Upper lobe of left lung (tissue), 6 donors: Measurements from ENCODE around the gene ENOX1. TPM values are rescaled to one million over a fixed set of nuclear protein-coding genes. Genes with fewer than 3 reads are reported as not detected.
A peak's percentile ranks its signal among the peaks of the same experiment; 100 is the strongest.
"Not testable (repeated sequence)": the region's sequence is repeated elsewhere in the genome, so short reads cannot be mapped to it uniquely, and the experiment has no call there.

Experiments used
- ATAC-seq, 2 donors: fragments of 200-7000 bp; cut with Tn5 transposase; one replicate each; pipeline ENCODE4 v1.9.1; 2022; ENCODE audit warnings: mild to moderate bottlenecking in 2 of 2, moderate library complexity in 2 of 2; ENCODE audit not compliant: low FRiP score in 2 of 2
- DNase-seq, 2 donors: peaks; one replicate each; pipeline ENCODE4 v3.0.0-alpha.2; 2019 to 2020
- H3K27ac ChIP-seq, 4 donors: fragments of 200-600 bp; sonication (generic); one replicate each; pipeline ENCODE4 v1.5.1; 2016 to 2019
- H3K27me3 ChIP-seq, 4 donors: fragments of 200-600 bp; sonication (generic); one replicate each; pipeline ENCODE4 v1.5.1; 2017 to 2019
- H3K36me3 ChIP-seq, 4 donors: fragments of 200-600 bp; sonication (generic); one replicate each; pipeline ENCODE4 v1.5.1; 2016 to 2019
- H3K4me1 ChIP-seq, 4 donors: fragments of 200-600 bp; sonication (generic); one replicate each; pipeline ENCODE4 v1.5.1; 2018 to 2019
- H3K4me3 ChIP-seq, 4 donors: fragments of 200-600 bp; sonication (generic); one replicate each; pipeline ENCODE4 v1.5.1; 2017 to 2019; ENCODE audit warnings: mild to moderate bottlenecking in 2 of 4, moderate library complexity in 1 of 4
- H3K9me3 ChIP-seq, 4 donors: fragments of 200-600 bp; sonication (generic); one replicate each; pipeline ENCODE4 v1.5.1; 2018 to 2019
- CTCF ChIP-seq, 6 experiments: fragments of 450-650 bp in 4 of 6; fragments of 200-600 bp in 2 of 6; sonication (generic) in 2 of 6; IDR thresholded peaks; one replicate each; pipeline ENCODE4 v1.5.1; 2016 to 2019; ENCODE audit warnings: antibody characterized with exemption in 6 of 6
- EP300 ChIP-seq, 4 donors: sonication (generic); formaldehyde crosslinking; IDR thresholded peaks; one replicate each; pipeline ENCODE4 v1.5.1; 2017; ENCODE audit warnings: antibody characterized with exemption in 4 of 4, control low read depth in 2 of 4
- POLR2A ChIP-seq, 4 donors: fragments of 450-650 bp; IDR thresholded peaks; one replicate each; pipeline ENCODE4 v1.5.1; 2016 to 2017; ENCODE audit warnings: antibody characterized with exemption in 4 of 4, mild to moderate bottlenecking in 2 of 4
- POLR2AphosphoS5 ChIP-seq, 2 donors: sonication (generic); formaldehyde crosslinking; IDR thresholded peaks; one replicate each; pipeline ENCODE4 v1.5.1; 2017; ENCODE audit warnings: antibody characterized with exemption in 2 of 2
- WGBS, 2 donors: methylation state at CpG; one replicate each; pipeline ENCODE4 v1.1.5; 2017 to 2018; 5-methylcytosine and 5-hydroxymethylcytosine counted together
- total RNA-seq, 6 donors: library from RNA; depleted of rRNA in 4 of 6; stranded (reverse); fragments of >200 nt in 4 of 6; gene quantifications; one replicate each; pipeline versions ENCODE4 v1.1.0 to v1.2.1, GENCODE V29; 2016 to 2021
- donor health status: DM: no; HTN: no; CAD: no; lungs with moderate emphysema.
- donor health status: DM: no; HTN: yes; CAD: no; lungs with severe emphysema.

ENOX1 gene
- 1 to 10 TPM in 1 of 6 donors, under 1 TPM in 3, not detected in 2; 0.20 to 1.0 (median 0.46) TPM for total RNA-seq

DNA sequence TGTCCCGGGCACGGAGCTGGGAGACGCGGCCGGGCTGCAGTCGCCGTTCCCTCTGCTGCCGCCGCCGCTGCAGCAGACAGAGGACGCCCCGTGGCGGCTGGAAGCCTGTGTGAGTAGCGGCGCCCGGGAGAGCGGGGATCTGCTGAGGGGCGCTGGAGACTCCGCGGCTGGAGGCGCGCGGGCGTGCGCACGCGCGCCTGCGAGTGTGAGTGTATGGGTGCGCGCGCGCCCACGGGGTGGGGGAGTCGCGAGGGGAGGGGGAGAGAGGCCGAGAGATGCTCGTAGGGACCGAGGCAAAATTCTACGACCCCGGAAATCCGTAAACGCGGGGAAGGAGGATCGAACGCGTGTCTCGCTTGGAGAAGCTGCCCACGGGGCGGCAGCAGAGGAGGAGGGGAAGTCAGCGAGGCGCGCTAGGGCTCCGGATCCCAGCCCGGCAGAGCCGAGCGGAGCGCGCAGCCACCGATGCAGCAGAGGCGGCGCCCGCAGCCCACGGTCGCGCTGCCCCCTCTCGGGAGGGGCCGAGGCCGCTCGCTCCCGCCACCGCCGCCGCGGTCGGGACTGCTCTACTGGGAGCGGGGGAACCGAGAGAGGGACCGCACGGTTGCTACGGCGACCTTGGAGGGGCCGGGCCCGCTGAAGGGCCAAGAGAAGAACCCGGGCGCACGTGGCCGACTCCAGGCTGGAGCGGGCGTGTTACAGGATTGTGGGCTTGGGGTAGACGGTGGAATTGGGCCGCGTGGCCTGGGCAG is at the start of gene ENOX1:
TSS of gene ENOX1 (minus strand) at position 207 of the 752 bp plus-strand sequence.
- Histone ChIP-seq H3K4me1 (peaks cover 21 to 28% (median 23%) of the 10 kb centered on the region in 4 donors), H3K36me3 (no peaks in the 10 kb centered on the region), H3K9me3 (no peaks in the 10 kb centered on the region), H3K27ac (peak within 1 kb of the TSS in 2 of 4 donors; percentile 37 to 38), H3K27me3 (peaks cover 0 to 23% (median 13%) of the 10 kb centered on the region in 4 donors), H3K4me3 (peak within 1 kb of the TSS; percentile 40 to 63 (median 54))
- 1% methylated on average over 22 to 65 of the region's 93 CpGs for WGBS, 2 donors
- ATAC-seq (peak; percentile 77 to 82), DNase-seq (peak; percentile 23 to 90)
- TF ChIP-seq EP300 (IDR thresholded peaks at IDR 0.05) (no peak), POLR2AphosphoS5 (IDR thresholded peaks at IDR 0.05) (no peak), CTCF (IDR thresholded peaks at IDR 0.05) (no peak), POLR2A (IDR thresholded peaks at IDR 0.05) (no peak)

DNA sequence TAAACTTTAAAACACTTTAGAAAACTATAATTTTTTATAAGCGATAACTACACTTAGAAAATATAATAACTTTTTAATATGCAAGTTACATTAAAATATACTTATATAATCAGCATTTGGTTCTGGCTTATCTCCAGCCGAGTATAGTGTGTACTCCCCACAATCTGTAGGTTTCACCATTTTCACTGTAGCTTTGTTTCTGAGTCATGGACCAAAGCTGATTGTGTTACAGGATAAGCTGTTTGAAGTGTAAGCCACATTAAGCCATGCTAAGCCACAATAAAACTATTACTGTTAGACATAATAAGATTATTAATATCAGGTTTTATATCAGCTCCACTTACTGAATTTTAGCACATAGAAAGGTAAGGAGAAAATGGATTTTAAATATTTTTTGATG is 48.9 kb upstream of the ENOX1 start:
- no peaks in the 10 kb centered on the region for H3K36me3 ChIP-seq
- H3K27ac ChIP-seq, result no peak overlapping the region

GRCh38 chr13:43831088-43831487 is 44.3 kb upstream of the ENOX1 start:
- 60 to 69% methylated on average over 2 of the region's 2 CpGs for WGBS, 2 donors

More for the DNA sequence above, 48.9 kb upstream of the ENOX1 start:
- Histone ChIP-seq H3K9me3 (no peaks in the 10 kb centered on the region), H3K4me1 (no peaks in the 10 kb centered on the region), H3K27me3 (no peaks in the 10 kb centered on the region), H3K4me3 (no peak overlapping the region)
- ATAC-seq (no peak), DNase-seq (no peak)
- no peak for TF ChIP-seq POLR2A (IDR thresholded peaks at IDR 0.05)
- TF ChIP-seq CTCF (IDR thresholded peaks at IDR 0.05), result no peak
- 86 to 91% methylated on average over 2 of the region's 2 CpGs for WGBS, 2 donors

DNA sequence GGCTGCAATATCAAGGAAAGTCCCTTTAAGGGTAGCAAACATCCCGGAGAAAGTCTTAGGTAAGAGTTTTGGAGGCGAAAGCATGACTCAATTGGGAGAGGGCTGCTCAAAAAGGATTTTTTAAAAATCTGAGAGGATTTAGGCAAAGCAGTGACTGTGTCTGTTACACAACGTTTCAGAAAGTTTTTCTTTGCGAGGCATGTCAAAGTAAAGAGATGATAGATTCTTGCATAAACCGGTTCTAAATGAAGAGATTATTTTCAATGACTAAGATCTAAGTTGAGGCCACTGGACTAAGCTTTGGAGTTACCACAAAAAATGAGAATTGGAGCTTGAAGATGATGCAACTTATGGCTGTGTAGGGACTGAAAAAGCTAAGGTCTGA is 43.7 kb upstream of the ENOX1 start:
- WGBS, 2 donors, result 61 to 71% methylated on average over 5 of the region's 5 CpGs
- Histone ChIP-seq H3K36me3 (no peaks in the 10 kb centered on the region), H3K27ac (no peak overlapping the region), H3K4me3 (no peak overlapping the region), H3K4me1 (no peaks in the 10 kb centered on the region), H3K27me3 (no peaks in the 10 kb centered on the region), H3K9me3 (no peaks in the 10 kb centered on the region)
- TF ChIP-seq POLR2A (IDR thresholded peaks at IDR 0.05) (no peak), EP300 (IDR thresholded peaks at IDR 0.05) (no peak), CTCF (IDR thresholded peaks at IDR 0.05) (no peak), POLR2AphosphoS5 (IDR thresholded peaks at IDR 0.05) (no peak)
- peak in 1 of 2 donors; percentile 92 for ATAC-seq
- DNase-seq, result no peak

More at GRCh38 chr13:43831088-43831487, 44.3 kb upstream of the ENOX1 start:
- no peak for TF ChIP-seq CTCF (IDR thresholded peaks at IDR 0.05)
- TF ChIP-seq POLR2AphosphoS5 (IDR thresholded peaks at IDR 0.05), result no peak
- TF ChIP-seq POLR2A (IDR thresholded peaks at IDR 0.05), result no peak
- TF ChIP-seq EP300 (IDR thresholded peaks at IDR 0.05), result no peak
- Histone ChIP-seq H3K27ac (no peak overlapping the region), H3K4me3 (no peak overlapping the region), H3K36me3 (no peaks in the 10 kb centered on the region), H3K4me1 (no peaks in the 10 kb centered on the region), H3K27me3 (no peaks in the 10 kb centered on the region), H3K9me3 (no peaks in the 10 kb centered on the region)
- DNase-seq, result no peak
- ATAC-seq, result peak in 1 of 2 donors; percentile 59

GRCh38 chr13:43824656-43825055 is 37.9 kb upstream of the ENOX1 start:
- DNase-seq, H3K4me3 ChIP-seq, ATAC-seq, H3K27me3 ChIP-seq, H3K9me3 ChIP-seq, H3K27ac ChIP-seq, H3K4me1 ChIP-seq, H3K36me3 ChIP-seq: not testable (repeated sequence)
- 93 to 100% methylated on average over 1 of the region's 1 CpG for WGBS, 2 donors
